ENCODE measurements around the gene DIP2C.
"Not testable (repeated sequence)": the region's sequence is repeated elsewhere in the genome, so short reads cannot be mapped to it uniquely, and the experiment has no call there.

The DIP2C gene

DNA sequence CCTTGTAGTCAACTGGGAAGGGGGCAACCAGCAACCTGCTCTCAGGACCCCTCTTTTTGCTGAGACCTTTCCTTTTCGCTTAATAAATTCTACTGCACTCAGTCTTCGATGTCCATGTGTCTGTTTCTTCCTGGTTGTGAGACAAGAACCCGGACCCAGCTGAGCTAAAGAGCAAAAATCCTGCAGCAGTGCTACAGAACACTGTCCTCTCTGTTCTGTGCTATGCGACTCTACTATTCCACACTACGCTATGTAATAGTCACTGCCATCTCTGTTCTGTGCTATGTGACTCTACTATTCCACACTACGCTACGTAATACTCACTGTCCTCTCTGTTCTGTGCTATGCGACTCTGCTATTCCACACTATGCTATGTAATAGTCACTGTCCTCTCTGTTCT, 34.3 kb downstream of the DIP2C start:
- DNase-seq = no peak

DNA sequence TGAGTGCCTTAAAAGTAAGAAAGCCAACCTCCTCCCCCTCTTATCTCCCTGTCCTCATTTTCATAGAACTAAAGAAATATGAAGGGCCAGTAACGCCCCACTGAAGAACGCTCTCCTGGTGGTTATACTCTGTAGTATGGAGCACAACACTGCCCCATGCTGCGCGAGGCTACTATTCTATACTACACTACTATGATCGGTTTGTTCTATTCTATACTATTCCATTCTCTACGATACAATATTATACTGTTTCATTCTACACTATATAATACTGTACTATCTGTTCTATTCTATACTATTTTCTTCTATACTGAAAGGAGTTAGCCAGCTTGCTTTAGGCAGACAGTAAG, 34.8 kb downstream of the DIP2C start:
- no peak for DNase-seq

DNA sequence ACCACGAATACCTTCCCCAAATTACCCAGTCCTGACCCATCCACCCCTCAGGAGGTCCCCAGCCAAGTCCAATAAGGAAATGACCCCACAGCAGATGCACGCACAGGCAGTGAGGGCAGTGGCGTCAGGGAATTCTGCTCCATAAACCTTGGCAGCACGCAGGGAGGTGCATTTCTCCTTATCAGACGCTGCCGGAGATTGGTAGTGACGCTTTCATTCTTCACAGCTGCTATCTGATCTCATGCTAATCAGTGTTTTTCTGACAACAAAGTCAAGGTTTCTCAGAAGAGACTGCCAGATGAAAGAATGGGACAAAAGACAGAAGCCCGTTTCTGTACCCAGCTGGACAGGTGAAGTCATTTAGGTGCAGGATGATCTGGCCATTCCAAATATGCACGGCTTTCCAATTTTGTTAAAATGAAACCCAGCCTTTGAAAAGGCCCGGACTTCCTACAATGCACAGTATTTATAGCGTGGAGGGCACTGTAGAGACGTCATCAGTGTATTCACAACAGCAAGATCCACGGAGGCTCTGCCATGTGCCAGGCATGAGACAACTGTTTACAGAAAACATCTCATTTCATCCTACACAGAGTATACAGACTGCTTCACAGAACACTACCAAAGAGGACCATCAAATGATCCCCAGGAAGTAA, 35.3 kb downstream of the DIP2C start:
- DNase-seq = no peak

DNA sequence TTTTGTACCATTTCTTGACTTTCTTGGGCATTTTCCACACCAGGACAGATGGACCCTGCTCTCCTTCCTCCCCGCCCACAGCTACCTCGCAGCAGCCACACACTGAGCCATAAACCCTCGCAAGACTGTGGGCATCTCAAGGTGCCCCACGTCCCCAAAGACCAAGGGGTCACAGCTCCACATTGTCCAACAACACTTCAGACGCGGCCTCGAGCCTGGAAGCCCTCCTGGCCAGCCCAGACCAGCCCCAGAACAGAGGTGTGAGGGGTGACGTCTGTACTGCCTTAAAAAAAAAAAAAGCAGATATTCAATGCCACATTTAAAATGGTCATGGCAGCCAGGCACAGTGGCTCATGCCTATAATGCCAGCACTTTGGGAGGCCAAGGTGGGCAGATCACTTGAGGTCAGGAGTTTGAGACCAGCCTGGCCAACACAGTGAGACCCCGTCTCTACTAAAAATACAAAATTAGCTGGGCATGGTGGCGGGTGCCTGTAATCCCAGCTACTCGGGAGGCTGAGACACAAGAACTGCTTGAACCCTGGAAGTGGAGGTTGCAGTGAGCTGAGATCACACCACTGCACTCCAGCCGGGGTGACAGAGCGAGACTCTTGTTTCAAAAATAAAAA, 36.5 kb downstream of the DIP2C start:
- DNase-seq = not testable (repeated sequence)

DNA sequence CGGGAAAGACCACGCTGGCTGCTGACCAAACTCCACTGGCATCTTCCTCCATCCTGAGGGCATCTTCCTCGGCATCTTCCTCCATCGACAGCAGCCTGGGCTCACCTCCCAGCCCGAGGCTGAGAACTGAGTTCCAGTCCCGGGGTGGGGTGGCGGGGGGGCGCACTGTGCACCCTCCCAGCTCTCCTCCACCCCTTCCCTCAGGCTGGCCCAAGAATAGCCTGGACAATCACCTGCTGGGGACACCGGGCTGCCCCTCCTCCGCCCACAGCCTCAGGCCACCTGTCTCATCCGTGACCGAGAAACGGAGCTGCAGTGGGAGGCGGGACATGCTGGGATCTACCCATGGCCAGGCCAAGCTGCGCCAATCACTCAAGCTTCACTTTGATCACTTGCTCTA, 37.2 kb downstream of the DIP2C start:
- no peak for DNase-seq

DNA sequence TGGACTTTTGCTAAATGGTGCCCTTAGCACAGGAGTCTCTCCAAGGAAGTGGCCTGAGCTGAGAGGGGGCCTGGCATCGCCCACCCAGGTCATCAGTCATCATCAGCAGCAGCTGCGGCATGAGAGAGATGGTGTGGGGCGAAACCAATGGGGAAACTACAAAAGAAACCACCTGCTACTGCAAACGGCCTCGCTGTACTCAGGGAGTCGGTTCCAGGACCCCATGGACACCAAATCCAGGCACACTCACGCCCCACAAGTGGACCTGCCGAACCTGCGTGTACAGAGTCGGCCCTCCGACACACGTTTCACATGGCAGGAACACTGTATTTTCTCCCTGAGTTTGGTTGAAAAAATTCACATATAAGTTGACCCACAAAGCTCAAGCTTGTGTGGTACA, 37.8 kb downstream of the DIP2C start:
- no peak for DNase-seq

DNA sequence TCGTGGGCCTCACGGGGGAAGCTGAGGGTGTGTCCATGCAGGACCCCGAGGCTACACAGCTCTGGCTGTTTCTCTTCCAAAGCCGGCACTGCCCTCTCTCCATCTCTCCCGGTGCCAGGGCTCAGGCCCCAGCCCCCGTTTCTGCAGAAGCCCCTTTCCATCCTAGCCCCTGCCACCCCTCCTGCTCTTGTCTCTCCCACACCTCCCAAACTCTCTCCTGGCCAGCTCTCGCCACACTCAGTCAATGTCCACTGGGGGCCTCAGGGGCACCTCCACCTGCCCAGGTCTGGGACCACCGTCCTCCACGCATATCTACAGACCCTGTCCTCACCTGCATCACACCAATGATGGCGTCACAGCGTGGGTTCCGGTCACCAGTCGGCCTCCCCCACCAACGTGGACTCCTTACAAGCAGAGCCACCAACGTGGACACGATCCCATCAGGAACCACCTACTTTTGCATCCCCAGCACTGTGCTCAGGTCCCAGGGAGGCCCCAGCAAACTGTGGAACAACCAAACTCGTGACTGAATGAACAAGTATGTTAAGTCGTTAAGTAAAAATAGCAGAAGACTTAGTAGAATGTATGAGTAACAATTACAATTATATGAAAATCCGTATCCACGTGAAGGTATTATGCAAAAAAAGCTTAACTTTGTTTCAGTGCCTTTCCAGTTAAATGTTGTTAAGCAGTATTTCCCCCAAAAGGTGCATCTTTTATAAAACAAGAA, 38.4 kb downstream of the DIP2C start:
- DNase-seq = no peak

DNA sequence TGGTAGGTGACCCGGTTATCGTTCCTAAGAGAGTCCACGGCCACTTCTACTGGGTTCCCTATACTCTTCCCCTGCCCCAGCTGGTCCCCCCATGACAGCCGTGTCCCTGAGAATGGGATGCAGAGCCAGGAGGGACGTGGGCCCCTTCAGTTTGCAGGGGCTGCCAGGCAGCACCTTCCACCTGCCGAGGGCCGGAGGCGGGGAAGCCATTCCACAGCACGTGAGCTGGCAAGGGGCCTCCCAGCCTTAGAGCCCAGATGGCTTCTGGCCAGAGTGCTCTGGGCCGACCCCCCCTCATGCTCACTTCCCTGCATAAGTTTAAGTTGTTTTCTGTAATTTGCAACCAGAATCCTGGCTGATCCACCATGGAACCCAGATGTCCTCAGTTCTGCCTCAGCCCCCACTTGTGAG, 39.0 kb downstream of the DIP2C start:
- DNase-seq = no peak

DNA sequence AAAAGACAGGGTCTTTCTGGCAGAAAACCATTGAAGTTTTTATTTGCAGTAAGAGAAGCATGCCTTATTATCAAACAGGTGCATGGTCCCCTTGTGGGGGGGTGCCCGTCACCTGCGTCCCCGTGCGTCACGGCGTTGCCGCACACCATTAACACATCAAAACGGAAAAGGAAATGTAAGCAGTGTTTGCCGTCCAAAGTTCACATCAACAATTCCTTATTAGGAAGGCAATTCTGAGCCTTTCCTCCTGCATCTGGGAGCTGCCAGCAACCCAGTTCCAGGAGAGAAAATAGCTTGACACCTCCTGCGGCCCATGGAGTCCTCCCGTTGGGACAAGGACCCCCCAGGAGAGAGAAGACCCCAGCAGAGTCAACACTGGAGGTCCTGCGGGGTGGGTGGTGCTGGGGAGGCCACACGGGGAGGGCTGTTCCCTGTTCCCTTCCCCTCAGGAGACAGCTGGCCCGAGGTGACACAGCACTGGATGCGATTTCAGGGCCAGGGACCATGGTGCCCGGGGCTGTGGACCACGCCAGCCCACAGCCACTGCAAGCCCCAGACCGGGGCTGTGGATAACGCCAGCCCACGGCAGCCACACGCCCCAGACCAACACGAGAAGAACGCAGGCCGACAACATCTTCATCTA, 39.5 kb downstream of the DIP2C start:
- DNase-seq = no peak

DNA sequence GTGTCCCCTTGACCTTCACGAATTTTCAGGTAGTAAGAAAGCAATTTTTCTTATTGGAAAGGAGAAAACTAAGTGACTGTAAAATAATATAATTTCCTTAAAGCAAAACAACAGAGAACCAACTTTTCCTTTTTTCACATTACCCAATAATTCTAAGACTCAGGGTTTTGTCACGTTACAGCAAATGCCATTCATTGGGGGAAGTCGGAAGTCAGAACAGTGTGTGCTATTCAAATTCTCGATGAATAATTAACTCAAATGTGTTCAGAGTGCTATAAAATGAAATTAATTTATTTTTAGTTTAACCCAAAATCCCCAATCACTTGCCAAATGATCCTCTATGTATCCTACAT, 40.0 kb downstream of the DIP2C start:
- no peak for DNase-seq

DNA sequence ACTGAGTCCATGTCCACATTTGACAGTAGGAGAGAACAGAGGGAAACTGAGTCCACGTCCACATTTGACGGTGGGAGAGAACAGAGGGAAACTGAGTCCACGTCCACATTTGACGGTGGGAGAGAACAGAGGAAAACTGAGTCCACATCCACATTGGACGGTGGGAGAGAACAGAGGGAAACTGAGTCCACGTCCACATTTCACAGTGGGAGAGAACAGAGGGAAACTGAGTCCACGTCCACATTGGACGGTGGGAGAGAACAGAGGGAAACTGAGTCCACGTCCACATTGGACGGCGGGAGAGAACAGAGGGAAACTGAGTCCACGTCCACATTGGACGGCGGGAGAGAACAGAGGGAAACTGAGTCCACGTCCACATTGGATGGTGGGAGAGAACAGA, 42.4 kb downstream of the DIP2C start:
- DNase-seq = not testable (repeated sequence)

DNA sequence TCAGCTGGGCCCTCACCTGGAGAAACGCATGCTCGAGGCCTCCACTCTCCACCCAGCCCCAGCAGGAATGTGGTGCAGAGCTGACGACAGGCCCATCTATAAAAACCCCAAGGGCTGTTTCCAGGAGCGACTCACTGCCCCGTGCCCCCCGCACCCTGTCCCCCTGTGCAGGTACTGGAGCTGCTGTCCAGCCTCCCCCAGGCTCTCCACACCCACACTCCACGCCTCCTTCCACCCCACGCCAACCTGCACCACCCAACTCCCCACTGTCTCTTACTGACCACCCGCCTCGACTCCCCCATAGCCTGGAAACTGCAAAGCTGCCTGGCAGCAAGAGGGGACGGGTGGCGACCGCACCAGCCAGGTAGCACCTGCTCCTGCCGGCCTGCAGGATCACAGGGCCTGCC, 43.3 kb downstream of the DIP2C start:
- DNase-seq = no peak

DNA sequence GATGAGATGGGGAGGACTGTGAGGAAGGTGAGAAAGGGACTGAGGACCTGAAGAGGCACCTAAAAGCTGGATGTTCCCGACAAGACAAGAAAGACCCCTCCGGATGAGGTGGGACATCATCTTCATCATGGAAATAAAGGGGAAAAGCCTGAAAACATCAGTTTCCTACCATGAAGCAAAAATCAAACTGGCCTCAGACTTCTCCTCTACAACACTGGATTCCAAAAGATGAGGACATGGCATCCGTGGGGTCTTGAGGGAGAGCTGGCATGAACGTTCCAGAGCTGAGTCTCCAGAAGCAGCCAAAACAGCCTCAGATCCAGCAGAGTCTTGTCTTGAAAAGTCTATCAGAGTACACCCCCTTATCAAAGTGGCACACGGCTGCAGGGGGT, 44.5 kb downstream of the DIP2C start:
- no peak for DNase-seq

DNA sequence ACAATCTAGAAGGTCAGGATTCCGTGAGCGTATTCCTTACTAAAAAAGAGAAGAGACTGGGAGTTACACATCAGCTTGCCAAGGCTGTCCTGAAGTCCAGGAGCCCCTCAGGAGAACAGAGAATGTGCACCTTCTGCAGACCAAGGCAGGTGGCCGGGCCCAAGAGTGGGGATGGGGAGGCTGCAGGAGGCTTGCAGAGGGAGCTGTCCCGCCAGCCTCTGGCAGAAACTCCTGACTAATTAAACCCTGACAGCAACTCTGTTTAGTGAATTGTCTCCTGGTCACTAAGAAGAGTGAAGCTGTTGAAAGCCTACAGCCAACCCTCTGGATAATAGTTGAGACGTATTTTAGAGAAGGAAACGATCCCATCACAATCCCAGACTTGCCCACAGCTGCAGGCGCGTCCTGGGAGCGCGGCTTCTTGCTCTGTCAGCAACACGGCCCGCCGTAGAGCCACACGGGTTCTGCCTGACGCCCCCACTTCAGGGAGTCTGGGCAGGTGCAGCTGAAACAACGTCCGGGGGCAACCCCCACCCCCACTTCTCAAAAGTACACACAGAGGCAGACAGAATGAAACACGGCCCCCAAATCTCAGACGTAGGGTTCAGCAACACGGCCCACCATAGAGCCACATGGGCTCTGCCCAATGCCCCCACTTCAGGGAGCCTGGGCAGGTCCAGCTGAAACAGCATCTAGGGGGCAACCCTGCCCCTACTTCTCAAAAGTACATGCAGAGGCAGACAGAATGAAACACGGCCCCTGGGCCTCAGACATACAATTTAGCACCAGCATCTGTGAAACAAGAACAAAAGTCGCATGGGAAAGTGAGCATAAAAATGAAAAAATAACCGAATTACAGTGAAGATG, 45.2 kb downstream of the DIP2C start:
- no peak for DNase-seq

DNA sequence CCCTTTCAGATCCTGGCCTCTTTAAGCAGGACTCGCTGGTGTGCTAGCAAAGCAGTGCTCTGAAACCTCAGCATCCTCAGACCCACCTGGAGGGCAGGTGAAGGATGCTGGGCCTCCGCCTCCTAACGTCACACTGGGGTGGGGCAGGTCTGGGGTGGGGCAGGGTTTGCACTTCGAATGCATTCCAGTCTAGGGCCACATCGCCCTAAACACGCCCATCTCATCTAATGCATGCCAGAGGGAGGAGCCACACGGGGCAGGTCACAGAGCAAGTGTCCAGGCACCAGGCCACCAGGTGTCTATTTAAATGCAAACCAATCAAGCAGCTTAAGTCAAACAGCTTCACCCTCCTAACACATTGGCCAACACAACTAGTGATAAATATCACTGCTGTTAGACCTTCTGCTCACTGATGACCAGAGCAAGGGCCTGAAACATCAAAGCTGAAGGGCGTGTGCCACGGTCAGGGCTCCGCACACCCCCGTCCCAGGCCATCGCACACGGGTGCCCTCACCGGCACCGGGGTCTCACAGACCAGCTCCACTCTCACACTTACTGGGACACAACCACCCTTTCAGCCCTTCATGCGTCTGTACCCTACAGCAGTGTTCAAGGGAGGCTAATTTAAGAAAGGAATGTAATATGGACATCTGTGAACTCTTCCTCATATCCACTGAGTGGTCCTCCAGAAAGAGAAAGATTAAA, 47.1 kb downstream of the DIP2C start:
- no peak for DNase-seq

DNA sequence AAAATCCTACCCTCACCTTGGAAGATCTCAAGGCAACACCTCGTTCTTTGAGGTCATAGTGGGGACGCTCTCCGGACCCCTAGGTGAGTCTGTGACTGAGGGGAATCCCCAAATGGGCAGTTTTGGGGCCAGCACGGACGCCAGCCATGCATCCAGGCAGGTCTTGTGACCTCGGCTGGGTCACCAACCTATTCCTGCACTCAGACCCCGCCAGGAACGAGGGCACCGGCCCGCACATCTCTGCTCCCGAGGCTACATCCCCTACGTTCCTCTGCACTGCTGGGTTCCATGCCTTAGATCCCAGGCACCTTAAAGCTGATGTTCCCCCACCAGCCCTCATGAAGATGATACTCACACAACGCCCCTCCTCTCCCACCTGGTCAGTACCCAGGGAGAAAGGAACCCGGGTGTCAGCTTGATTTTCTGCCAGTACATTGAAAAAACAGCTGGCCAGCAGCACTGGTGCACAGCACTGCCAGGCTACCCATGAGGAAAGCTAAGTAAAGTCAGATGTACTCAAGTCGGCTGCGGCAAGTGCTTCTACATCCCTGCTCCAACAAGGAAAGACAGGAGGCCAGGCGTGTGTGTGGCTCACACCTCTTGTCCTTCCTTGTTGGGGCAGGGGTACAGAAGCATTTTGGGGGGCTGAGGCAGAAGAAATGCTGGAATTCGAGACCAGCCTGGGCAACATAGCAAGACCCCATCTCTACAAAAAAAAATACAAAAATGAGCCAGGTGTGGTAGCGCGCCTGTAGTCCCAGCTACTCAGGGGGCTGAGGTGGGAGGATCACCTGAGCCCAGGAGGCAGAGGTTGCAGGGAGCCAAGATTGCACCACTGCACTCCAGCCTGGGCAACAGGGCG, 48.1 kb downstream of the DIP2C start:
- DNase-seq = no peak

DNA sequence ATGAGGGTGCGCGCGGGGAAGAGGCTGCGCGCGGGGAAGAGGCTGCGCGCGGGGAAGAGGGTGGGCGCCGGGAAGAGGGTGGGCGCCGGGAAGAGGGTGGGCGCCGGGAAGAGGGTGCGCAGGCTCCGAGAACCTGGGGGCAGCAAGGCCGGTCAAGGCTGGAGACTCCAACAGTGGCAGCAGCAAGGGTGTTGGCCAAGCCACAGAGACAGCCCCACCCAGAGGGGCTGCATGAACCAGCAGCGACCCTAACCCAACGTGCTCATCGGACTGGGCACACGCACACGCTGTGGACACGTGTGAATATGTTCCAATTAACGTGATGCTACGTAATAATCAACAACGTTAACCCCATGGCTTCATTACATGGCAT, 48.8 kb downstream of the DIP2C start:
- DNase-seq = no peak

DNA sequence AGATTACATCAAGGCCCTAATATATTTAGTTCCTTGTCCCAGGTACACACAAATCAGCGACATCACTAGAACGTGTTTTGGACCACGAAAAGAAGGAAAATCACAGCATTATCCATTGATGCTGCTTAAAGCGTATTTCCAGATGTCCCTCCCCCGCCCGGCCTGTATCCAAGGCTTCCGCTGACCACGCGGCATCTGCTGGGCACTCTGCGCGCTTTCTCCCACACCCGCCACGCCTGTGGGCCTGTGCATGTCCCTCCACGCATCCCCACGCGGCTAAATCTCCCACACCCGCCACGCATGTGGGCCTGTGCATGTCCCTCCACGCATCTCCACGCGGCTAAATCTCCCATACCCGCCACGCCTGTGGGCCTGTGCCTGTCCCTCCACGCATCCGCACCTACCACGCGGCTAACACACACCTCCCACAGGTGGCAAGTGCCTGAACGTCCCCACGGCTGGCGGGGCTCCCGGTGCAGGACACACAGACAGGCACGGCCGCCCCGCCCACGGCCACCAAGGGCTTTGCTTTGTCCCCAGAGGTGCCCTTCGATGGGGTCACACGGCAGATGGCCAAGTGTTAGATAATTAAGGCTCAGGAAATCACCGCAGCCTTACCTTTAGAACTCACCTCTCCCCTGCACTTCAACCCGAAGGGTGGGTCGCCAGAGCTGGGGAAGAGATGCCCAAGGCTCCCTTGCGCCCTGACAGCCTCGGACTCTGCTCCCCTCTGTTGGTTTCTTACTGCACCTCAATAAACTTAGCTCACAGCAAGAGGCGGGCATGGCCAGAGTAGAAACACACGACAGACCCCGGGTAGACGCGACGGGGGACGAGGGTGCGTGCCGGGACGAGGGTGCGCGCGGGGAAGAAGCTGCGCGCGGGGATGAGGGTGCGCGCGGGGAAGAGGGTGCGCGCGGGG, 49.5 kb downstream of the DIP2C start:
- DNase-seq = no peak

DNA sequence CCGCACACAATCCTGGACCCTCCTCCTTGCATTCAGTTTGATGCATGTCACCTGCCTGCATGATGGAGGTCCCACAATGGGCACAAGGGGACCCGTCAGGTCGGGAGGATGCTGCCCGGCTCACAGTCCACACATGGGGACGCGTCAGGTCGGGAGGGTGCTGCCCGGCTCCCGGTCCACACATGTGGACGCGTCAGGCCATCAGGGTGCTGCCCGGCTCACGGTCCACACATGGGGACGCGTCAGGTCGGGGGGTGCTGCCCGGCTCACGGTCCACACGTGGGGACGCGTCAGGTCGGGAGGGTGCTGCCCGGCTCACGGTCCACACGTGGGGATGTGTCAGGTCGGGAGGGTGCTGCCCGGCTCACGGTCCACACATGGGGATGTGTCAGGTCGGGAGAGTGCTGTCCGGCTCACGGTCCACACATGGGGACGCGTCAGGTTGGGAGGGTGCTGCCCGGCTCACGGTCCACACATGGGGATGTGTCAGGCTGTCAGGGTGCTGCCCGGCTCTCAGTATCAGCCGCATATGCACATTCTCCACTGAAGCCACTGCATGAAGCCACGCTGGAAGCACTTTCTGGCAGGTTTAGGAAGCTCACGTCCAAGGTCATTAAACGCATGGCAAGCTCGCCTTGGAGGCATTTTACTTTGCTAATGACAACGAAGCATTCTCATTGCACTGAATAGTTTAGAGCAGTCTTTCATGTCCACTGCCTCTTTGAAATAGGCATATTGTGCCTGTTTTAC, 50.3 kb downstream of the DIP2C start:
- DNase-seq = no peak

DNA sequence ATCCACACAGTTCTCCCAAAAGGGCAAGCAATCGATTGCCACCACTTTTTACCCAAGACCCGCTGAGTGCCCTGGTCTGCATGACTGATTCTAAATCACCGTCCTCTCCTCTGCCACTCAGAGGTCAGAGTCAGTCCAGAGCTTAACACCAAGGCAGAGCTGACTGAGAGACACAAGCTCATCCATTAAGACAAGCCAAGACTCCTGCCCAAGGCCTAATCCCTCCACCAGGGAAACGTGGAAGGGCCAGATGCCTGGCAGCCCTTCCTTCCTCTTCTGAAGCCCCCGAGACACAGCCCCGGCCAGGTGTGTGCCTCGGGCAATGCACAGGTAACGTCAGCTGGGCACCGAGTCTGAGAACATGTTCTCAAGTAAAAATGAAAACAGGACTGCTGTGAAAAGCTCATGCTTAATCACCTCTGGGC, 51.7 kb downstream of the DIP2C start:
- no peak for DNase-seq

All from stimulated activated CD4-positive, alpha-beta T cell treated with anti-CD3 and anti-CD28 coated beads, Interleukin-12 subunit alpha, Interleukin-12 subunit beta, amount 100 ng/mL, for 4 hours (primary cell).